PFSK-1 (cell line): ENCODE results near the gene KLK14.

Experiments
- FOXP2 ChIP-seq: optimal IDR thresholded peaks from 2 replicates; pipeline ENCODE3; 2011; ENCODE audit warnings: borderline replicate concordance, control low read depth, inconsistent platforms; ENCODE audit not compliant: insufficient read depth; ENCODE audit errors: extremely low read length, extremely low read depth
- POLR2AphosphoS5 ChIP-seq: IDR thresholded peaks from 2 replicates; pipeline ENCODE4 v1.6.1; 2012; ENCODE audit warnings: low read depth, mild to moderate bottlenecking, control low read depth, low read length, moderate library complexity
- REST ChIP-seq, 2 experiments: IDR thresholded peaks; 2 replicates each; pipeline versions ENCODE4 v1.6.1 to v1.8.0; 2011 to 2012; ENCODE audit warnings: low read depth in 2 of 2, low read length in 2 of 2, control low read depth in 1 of 2, inconsistent platforms in 1 of 2, mild to moderate bottlenecking in 1 of 2, moderate library complexity in 1 of 2; ENCODE audit not compliant: insufficient read depth in 1 of 2
- SIN3A ChIP-seq: IDR thresholded peaks from 2 replicates; pipeline ENCODE4 v1.6.1; 2012; ENCODE audit warnings: mild to moderate bottlenecking, low read length, moderate library complexity, borderline replicate concordance; ENCODE audit not compliant: insufficient read depth
- TAF1 ChIP-seq: IDR thresholded peaks from 2 replicates; pipeline ENCODE4 v1.6.1; 2012; ENCODE audit warnings: low read length, control low read depth, borderline replicate concordance; ENCODE audit not compliant: insufficient read depth

GRCh38 chr19:51093101-51093500 is 10.4 kb upstream of the KLK14 start:
- TF ChIP-seq POLR2AphosphoS5 (no peak), REST (IDR thresholded peaks at IDR 0.05; ENCODE audit: insufficient read depth in 1 of 2, low read depth in 2 of 2, low read length in 2 of 2) (no peak), TAF1 (no peak), SIN3A (no peak), FOXP2 (no peak)
